GM19463 (cell line): Measurements from ENCODE around the gene PCDH15.

Experiments used
- ATAC-seq: cut with Tn5 transposase; IDR thresholded peaks from one replicate; pipeline ENCODE4 v1.9.1; 2021; ENCODE audit warnings: mild to moderate bottlenecking, moderate library complexity; ENCODE audit not compliant: unreplicated experiment

Gene PCDH15

DNA sequence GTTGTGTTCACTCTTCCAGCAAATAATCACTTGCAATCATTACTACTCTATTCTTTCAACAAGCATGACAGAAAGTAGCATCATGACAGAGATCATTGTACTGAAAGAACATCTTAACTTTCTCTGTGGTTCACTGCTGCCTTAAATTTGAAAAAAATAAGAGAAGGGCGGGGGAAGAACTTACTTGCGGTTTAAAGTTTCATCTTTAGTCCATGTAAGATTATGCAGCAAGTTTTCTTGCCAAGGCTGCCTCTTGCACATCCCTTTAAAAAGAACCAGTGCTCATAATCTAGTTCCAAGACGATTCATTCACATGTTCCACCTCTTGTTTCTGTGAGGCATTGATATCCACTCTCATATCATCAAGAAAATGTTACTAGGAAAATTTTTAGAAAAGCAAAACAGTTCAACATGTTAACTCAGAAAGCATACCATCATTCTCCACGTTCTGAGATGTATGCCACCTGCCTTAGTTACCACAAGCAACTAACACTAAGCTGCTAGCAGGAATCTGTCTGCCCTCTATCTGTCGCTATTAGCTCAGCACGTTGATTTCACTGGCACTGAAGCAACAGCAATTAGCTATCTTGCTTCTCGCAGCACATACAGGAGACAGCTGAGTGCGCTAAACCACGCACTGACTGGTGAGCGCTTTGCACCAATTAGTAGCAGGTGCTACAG lies at the start of gene PCDH15:
Gene PCDH15 (minus strand): TSS at position 491 of the 681 bp plus-strand sequence. CDS start 136,969 bp downstream, outside the sequence.
- no peak for ATAC-seq

GRCh38 chr10:54843932-54844331 lies 42.9 kb upstream of the PCDH15 start:
- ATAC-seq, result no peak

DNA sequence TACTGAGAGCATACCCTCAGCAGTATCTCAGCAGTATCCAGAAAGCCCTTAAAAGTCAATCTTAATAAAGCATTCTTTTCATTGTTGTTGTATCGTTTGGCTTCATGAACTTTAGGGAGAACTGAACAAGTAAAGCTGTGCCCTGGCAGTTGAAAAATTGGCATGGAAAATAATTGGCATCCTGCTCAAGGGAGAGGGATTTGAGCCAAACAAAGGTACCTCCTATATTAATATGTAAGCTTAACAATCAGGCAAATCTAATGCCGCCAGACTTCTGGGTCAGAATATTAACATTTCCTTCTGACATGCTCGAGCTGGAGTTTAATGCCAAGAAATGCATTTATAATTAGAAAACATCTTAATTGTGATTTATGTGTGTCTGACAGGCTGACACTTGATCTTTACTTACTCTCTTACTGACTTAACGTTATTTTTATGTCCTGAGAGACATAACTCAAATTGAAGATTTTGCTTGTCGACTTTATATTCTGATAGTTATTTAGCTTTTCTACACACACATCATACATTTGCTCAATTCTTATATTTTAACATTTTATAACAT lies 42.1 kb upstream of the PCDH15 start:
- no peak for ATAC-seq

DNA sequence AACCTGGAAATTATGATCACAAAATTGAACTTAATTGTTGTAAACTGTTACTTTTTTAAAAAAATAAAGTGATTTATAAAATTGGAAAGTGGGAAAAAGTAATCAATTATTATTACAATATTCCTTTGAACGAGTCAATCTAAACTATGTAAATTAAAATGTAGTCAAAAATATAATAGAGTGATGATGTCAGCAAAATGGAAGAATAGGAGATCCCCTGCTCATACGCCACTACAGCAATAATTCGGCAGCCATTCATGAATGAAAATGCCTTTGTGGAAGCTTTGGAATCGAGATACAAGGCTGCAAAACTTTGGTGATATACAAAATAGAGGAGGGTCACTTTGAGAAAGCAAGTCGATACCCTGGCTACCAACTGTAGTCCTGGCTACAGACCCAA lies 36.4 kb upstream of the PCDH15 start:
- no peak for ATAC-seq

DNA sequence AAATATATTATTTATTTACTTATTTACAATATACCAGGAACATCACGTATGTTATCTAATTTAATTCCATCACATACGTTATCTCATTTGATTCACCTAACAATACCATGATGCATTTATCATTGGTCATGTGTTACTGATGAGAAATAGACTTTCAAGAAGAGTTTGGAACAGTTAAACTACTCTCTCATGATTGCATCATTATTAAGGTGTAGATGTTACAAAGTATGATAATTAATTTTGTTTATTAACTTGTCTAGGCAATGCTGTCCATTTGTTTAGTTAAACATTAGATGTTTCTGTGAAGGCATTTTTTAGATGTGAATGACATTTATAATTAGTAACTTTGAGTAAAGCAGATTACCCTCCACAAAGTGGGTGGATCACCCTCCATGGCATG lies 32.0 kb upstream of the PCDH15 start:
- ATAC-seq, result no peak

GRCh38 chr10:54826994-54827560 lies 26.0 kb upstream of the PCDH15 start:
- ATAC-seq, result no peak

GRCh38 chr10:54815583-54815982 lies 14.6 kb upstream of the PCDH15 start:
- no peak for ATAC-seq

- ATAC-seq, result no peak
Measured at GRCh38 chr10:54808186-54808935, 7.3 kb upstream of the PCDH15 start.

DNA sequence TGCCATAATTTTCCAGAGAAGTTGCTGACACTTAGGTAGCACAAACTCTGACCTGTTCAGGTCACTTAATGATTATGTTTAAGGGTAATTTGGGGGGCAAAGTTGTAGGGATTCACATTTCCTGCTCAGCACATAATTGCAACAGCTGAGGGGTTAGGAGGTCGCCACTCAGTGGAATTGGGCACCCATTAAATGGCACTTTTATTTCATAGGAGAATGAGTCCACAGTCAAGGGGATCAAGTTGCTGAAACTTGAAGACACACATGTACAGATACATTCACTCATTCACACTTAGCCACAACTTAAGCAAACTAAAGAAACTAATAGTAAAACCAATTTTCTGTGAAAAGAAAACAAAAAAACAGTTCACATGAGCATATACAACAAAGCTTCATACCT lies 1.5 kb downstream of the PCDH15 start:
- ATAC-seq, result no peak

GRCh38 chr10:54797636-54798321 lies 3.3 kb downstream of the PCDH15 start:
- ATAC-seq, result no peak

DNA sequence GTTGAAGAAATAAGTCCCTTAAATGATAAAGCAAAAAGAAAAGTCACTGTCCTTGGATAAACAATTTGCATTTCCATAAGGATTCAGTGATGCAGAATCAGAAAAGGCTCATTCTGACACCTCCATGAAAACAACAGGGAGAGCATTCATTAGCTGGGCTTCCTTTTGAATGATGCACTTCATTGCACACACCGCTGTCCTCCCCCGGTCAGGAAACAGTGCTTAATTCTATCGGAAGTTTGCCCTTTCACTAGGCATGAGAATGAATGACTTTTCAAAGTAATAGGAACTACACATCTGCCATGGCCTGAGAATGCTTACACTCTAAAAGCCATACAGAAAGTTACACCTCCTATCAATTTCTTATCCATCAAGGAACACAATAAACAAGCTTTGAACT lies 4.2 kb downstream of the PCDH15 start:
- ATAC-seq, result no peak

DNA sequence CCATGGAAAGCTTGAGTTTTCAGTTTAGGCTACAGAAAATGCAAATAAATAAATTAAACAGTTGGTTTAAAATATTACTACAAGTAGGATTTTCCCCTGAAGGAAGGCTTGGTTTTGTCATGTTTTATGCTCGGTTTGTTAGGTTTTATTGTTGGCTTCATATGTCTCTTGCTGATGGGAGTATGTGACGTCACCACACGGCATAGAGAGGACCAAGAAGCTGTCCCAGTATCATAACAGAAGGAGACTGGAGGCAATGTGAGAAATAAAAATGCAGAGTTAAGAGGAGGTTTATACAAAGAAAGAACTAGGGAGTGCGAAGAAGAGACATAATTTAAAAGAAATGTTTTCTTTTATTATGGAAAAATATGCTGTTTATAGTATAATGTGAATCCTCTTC lies 24.4 kb downstream of the PCDH15 start:
- ATAC-seq, result no peak

DNA sequence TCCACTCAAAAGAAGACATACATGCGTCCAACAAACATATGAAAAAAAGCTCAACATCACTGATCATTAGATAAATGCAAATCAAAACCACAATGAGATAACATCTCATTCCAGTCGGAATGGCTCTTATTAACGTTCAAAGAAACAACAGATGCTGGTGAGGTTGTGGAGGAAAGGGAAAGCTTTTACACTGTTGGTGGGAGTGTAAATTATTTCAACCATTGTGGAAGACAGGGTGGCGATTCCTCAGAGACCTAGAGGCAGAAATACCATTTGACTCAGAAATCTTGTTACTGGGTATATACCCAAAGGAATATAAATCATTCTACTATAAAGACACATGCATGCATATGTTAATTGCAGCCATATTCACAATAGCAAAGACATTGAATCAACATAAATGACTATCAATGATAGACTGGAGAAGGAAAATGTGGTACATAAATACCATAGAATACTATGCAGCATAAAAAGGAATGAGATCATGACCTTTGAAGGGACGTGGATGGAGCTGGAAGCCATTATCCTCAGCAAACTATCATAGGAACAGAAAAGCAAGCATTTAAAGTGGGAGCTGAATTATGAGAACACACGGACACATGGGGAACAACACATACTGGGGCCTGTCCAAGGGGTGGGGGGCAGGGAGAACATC lies 28.4 kb downstream of the PCDH15 start:
- no peak for ATAC-seq

- ATAC-seq, result no peak
Measured at GRCh38 chr10:54769051-54769450, 32.0 kb downstream of the PCDH15 start.

DNA sequence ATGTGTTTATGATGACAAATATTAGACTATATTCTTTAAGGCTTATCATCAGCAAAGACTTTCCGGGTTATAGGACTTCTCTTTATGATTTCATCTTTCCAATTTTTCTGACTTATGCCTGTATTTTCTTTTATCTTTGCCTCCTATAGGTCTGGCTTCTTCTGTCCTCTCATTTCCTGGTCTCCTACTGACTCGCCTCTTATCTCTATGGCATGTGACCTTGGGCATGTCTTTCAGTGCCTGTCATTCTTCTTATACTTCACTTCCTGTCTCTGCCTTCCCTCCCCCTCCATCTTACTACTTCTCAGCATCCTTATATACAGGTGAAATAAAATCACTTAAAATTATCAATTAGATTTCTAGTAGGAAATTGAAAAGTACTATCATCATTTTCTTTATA lies 42.2 kb downstream of the PCDH15 start:
- no peak for ATAC-seq

- no peak for ATAC-seq
Measured at GRCh38 chr10:54749623-54750022, 51.4 kb downstream of the PCDH15 start.

DNA sequence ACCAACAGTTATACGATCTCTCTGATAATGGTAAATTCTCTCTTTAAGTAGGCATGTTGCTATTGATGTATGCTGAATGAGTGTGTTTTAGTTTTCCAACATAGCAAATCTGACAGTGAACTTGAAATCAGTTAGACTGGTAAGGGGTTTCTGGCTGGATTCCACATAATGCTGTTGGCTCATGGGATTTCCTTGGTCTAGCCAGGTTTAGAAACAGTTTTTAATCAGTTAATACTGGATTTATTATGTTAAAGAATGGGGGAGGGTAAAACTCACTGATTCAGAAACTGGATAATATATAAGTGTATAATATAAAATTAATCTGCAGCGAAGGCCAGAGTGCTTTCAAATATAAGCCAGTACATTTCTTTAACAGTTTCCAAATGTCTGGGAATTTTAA lies 55.6 kb downstream of the PCDH15 start:
- no peak for ATAC-seq

GRCh38 chr10:54742416-54742815 lies 58.6 kb downstream of the PCDH15 start:
- no peak for ATAC-seq

DNA sequence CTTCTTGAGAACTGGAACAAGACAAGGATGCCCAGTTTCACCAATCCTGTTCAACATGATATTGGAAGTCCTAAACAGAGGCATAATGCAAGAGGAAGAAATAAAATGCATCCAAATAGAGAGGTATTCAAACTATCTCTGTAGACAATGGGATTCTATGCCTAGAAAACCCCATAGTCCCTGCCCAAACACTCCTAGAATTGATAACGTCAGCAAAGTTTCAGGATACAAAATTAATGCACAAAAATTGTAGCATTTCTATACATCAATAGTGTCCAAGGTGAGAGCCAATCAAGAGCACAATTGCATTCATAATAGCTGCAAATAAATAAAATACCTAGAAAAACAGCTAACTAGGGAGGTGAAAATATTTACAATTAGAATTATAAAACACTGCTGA lies 72.5 kb downstream of the PCDH15 start:
- ATAC-seq, result no peak

DNA sequence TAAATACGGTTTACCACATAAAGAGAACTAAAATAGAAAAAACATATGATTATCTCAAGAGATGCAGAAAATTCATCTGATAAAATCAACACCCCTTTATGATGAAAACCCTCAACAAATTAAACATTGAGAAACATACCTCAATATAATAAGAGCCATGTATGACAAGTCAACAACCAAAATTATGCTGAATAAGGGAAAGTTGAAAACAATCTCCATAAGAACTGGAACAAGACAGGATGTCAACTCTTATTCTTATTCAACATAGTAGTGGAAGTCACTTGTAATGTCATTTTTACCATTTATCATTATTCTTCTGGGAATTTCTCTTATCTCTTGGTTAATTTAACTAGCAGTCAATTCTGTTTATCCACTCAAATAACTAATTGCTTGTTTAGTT lies 79.0 kb downstream of the PCDH15 start:
- ATAC-seq, result no peak

- ATAC-seq, result no peak
Measured at GRCh38 chr10:54710918-54711317, 90.1 kb downstream of the PCDH15 start.
